DLD1 (cell line): ENCODE data around the gene INCENP.

ENCODE experiments used
- in situ Hi-C: cut with HindIII; loops from 2 replicates; pipeline ENCODE4 v1.10.0; 2017; ENCODE audit warnings: low sequenced_read_pairs

The INCENP gene

GRCh38 chr11:62122076-62122475 lies 1.7 kb upstream of the INCENP start:
- in situ Hi-C loops = no loop called here

DNA sequence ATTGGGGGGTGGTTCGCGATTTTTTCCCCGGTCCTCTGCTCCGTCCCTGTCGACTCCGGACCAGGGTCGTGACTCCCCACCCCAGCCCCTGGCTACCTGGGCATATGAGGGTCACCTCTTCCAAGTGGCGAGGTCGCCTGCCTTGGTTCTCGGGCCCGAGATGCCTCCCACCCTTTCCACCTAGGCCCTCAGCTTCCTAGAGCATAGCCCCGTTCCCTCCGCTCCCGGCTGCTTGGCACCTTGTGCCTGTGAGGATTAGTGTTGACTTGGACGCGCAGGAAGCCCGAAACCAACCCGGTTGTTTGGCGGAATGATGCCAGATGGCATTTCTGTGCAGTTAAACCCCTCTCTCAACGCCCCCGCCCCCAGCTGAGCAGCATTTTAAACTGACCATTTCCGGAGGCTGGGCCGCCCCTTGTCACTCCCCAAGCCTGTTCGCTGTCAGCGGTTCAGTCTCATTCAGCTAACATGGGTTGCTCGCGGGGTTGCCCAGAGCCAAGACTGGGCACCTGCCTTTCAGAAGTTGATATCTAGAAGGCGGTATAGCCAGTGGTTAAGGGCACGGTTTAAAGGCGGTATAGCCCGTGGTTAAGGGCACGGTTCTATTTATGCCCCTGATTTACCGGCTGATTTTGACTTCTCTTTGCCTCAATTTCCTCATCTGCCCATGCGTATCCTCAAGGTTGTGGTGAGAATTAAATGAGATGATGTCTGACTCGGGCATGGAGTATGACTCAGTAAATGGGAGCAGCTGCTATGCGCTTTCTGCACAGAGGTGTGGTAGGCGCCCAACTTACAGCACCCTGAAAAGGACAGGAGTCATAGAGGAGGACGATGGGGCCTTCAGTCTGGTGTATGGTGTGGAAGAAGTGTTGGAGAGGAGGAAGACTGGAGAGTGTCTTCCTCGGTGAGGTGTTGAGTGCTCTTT lies 639 bp downstream of the INCENP start:
- in situ Hi-C loops = no loop called here

DNA sequence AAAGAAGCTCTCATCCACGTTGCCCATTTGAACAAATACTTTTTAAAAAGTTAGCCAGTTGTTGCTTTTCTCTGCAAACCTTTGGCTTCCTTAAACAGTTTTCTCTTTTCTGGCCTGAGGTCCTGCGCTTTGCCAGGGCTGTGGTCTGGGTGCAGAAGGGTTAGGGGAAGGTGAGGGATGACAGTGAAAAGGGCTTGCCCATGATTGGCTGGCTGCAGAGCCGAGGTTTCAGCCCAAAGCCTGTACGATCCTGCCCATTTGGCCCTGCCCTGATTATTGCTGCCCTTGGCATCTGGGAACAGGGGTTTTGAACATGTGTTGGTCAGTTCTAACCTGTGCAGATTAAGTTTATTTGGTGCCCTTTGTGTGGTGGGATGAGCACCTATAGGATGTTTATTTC lies 1.5 kb downstream of the INCENP start:
- in situ Hi-C loops = no loop called here

- in situ Hi-C loops = no loop called here
These were observed 2.1 kb downstream of the INCENP start for GRCh38 chr11:62125881-62126280.

GRCh38 chr11:62127426-62127825 lies 3.6 kb downstream of the INCENP start:
- in situ Hi-C loops = no loop called here

- in situ Hi-C loops = no loop called here
These were observed 4.3 kb downstream of the INCENP start for GRCh38 chr11:62127941-62128770.

DNA sequence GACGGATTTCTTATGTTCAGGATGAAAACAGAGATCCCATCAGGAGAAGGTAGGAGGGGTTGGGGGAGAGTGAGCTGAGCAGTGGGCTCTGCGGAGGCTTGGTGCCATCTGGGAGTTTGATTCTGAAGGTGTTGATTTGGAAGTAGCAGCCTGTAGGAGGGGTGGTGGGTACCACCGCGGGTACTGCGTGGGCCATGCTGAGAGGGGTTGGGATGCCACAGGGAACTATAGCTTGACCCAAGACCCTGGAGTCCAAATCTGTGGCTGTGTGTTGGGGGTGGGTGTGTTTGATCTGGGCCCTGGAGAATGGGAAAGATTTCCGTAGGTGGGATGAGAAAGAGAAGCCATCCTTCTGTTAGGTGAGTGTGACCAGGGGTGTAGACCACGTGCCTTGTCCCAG lies 5.0 kb downstream of the INCENP start:
- in situ Hi-C loops = no loop called here

- in situ Hi-C loops = no loop called here
These were observed 5.9 kb downstream of the INCENP start for GRCh38 chr11:62129590-62130282.

DNA sequence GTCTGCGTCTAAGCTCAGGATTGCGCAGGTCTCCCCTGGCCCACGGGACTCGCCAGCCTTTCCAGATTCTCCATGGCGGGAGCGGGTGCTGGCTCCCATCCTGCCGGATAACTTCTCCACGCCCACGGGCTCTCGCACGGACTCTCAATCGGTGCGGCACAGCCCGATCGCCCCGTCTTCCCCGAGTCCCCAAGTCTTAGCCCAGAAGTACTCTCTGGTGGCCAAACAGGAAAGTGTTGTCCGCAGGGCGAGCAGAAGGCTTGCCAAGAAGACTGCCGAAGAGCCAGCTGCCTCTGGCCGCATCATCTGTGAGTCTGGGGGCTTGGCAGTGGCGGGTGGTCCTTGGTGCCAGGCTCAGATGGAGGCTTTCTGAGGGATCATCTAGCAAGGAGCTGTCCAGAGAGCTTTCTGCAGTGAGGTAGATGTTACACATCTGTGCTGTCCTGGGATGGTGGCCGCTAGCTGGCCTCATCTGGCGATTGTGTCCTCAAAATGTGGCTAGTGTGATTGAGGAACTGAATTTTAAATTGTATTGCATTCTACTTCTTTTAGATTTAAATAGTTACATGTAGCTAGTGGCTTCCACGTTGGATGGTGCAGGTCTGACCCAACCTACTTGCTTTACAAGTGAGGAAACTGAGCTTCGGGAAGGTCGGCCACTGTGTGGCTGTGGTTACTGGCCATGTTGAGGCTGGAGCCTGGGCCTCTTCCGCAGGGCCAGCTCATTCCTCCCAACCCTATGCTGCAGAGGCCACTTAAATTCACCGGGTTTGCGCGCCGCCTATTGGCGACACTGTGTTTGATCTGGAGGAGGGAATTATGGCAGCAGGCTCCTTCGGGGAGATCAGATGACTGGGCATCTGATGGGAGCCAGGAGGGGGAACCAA lies 6.7 kb downstream of the INCENP start:
- in situ Hi-C loops = no loop called here

DNA sequence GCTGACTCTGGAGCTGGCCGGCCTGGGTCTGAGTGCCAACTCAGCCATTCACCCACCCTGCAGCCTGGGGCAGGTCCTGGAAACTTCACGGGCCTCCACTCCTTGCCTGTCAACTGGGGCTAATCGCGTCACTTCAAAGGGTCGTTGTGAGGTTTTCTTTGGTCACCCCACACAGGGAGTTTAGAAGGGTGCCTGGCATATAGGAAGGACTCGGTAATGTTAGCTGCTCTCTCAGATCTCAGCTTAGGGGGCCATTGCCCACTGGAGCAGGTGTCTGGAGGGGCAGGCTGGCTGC lies 7.3 kb downstream of the INCENP start:
- in situ Hi-C loops = no loop called here

- in situ Hi-C loops = no loop called here
These were observed 8.4 kb downstream of the INCENP start for GRCh38 chr11:62132191-62132590.

- in situ Hi-C loops = no loop called here
These were observed 9.0 kb downstream of the INCENP start for GRCh38 chr11:62132689-62133293.

DNA sequence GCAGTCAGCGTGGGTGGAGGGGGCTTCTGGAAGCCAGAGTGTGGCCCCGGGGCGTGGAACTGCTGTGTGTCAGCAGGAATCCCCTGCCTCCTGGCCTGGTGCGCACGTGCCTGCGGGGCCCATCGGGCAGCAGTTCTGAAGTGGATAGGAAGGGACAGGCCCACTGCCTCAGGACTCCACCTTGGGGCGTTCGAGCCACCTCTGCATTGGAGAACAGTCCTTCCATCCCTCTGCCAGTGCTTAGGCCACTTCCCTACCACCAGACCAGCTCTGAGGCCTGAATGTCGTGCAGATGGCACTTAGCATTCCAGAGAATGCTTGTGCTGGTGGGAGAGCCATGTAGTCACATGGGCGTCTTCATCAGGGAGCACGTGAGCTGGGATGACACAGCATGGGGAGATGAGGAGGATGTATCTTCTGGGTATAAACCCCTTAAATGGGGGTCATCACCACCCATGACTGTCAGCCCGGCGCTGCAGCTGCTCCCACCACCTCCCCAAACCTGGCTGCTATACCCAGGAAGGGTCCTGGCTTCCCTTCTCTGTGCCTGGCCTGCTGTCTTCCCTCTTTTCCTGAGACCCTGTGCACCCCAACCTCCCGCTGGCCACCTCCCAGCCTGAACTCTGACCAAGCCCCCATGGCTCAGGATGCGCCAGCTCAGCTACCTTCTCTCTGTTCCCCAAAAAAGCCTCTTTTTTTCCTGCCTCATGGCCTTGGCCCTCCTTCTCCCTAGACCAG lies 9.7 kb downstream of the INCENP start:
- in situ Hi-C loops = no loop called here

DNA sequence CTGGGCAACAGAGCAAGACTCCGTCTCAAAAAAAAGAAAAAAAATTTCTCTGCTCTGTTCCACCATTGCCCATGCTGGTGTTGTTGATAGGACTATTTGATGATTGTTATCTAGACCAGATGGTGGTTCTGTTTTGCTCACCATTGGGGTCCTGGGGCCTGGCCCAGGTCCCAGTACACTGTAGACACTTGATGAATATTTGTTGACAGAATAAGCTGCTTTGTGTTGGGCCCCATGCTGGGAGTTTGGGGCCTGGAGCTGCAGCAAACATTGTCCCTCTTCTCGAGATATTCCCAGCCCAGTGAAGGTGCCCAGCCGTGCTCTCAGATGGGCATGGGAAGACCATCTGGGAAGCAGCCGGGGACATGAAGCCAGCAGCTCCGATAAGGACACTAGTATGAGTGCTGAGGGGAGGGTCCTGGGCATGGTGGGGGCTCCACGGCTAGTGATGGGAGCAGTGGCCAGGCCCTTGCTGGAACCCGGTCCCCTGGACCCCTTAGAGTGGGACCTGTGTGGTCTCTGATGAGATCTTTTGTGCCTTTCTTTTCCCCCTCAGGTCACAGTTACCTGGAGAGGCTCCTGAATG lies 13.6 kb downstream of the INCENP start:
- in situ Hi-C loops = no loop called here

- in situ Hi-C loops = no loop called here
These were observed 14.2 kb downstream of the INCENP start for GRCh38 chr11:62137881-62138629.

DNA sequence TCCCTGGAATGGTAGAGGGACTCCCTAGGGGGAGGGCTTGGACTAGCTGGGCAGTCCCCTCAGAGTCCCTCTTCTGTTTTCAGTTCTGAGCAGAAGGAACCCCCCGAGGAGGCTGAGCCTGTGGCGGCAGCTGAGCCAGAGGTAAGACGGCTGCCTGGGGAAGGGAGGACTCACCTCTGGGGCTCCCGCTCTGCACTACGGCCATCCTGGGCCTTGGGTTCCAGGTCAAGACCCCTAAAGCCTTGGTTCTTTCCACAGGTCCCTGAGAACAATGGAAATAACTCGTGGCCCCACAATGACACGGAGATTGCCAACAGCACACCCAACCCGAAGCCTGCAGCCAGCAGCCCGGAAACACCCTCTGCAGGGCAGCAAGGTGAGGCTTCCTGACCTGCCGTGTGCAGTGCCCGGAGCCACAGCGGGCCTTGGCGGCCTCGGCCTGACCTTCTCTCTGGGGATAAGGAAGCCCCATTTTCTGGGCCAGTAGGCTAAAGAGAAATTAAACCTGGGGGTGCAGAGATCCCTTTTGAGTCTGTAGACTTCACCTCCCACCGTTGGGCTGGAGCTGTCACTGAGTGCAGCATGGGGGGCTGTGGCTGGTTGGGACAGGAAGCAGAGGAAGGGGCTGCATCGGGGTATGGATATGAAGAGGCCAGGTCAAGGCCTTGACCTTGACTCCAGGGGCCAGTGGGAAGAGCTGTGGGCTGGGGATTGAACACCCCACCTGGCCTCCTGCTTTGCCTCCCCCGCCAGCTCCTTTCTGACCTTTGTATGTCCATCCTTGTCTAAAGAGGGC lies 15.0 kb downstream of the INCENP start:
- in situ Hi-C loops = no loop called here

DNA sequence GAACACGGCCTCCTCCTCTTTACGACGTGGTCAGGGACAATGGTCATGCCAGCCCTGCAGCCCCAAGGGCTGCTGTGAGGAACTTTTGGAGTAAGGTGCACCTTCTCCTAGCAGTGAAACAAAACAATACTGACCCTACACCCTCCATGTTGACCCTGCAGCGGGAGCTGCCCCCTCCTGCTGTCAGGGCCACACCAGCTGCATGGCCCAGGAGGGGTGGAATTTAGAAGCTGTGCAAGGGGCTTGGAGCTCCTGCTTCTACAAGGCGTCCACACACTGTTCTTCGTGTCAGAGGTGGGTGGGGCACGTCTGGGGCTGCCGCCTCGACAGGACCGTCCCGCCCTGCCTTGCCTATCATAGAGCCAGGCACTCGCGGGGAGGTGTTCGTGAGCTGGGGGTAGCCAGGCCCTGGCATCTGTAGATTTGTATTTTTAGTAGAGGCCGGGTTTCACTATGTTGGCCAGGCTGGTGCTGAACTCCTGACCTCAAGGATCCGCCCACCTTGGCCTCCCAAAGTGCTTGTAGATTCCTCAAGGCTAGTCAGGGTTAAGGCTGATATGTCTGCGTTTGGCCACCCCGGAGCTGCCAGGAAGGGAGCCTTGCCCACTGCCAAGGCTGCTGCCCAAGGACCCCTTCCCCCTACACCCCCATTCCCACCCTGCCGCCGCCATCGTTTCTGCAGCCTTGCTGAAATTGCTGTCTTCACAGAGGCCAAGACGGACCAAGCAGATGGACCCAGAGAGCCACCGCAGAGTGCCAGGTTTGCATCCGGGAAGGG lies 15.9 kb downstream of the INCENP start:
- in situ Hi-C loops = no loop called here
